Astrocyte (in vitro differentiated cells and primary cell): Measurements from ENCODE around the gene HPSE.
"Not testable (repeated sequence)": the region's sequence is repeated elsewhere in the genome, so short reads cannot be mapped to it uniquely, and the experiment has no call there.

Source experiments
- EZH2 ChIP-seq: IDR thresholded peaks from 2 replicates; pipeline ENCODE4 v1.6.1; 2012; ENCODE audit warnings: mild to moderate bottlenecking, low read length, inconsistent platforms; ENCODE audit not compliant: insufficient read depth
- TF ChIP-seq, protein P1 (sequence below): IDR thresholded peaks from 2 replicates; pipeline ENCODE4 v1.5.1; 2011; ENCODE audit warnings: low read depth, mild to moderate bottlenecking, inconsistent platforms, low read length, moderate library complexity; ENCODE audit not compliant: insufficient read depth

- TF ChIP-seq, protein P1, sequence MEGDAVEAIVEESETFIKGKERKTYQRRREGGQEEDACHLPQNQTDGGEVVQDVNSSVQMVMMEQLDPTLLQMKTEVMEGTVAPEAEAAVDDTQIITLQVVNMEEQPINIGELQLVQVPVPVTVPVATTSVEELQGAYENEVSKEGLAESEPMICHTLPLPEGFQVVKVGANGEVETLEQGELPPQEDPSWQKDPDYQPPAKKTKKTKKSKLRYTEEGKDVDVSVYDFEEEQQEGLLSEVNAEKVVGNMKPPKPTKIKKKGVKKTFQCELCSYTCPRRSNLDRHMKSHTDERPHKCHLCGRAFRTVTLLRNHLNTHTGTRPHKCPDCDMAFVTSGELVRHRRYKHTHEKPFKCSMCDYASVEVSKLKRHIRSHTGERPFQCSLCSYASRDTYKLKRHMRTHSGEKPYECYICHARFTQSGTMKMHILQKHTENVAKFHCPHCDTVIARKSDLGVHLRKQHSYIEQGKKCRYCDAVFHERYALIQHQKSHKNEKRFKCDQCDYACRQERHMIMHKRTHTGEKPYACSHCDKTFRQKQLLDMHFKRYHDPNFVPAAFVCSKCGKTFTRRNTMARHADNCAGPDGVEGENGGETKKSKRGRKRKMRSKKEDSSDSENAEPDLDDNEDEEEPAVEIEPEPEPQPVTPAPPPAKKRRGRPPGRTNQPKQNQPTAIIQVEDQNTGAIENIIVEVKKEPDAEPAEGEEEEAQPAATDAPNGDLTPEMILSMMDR, result not testable (repeated sequence)
- TF ChIP-seq EZH2, result not testable (repeated sequence)
These were observed 46.3 kb downstream of the HPSE start for GRCh38 chr4:83288381-83288780.
